M059J (cell line): Measurements from ENCODE around the gene ATP1A1. TPM values are rescaled to one million over a fixed set of nuclear protein-coding genes. Genes with fewer than 3 reads are reported as not detected.
A peak's percentile ranks its signal among the peaks of the same experiment; 100 is the strongest.

ENCODE experiments used
- DNase-seq: peaks from one replicate; pipeline ENCODE4 v3.0.0-alpha.2; 2012; ENCODE audit warnings: low read depth
- total RNA-seq: library from RNA; depleted of rRNA; stranded (reverse); fragments of >200 nt; shearing (Covaris generic); gene quantifications from 2 replicates; pipeline ENCODE4 v1.2.3, GENCODE V29; 2014; rRNA removed

Gene ATP1A1
- total RNA-seq, 1 experiment from 2014 or later, result 134 TPM

GRCh38 chr1:116440731-116441130 lies 67.7 kb downstream of the ATP1A1 start:
- DNase-seq, result no peak

GRCh38 chr1:116445534-116445933 lies 72.5 kb downstream of the ATP1A1 start:
- no peak for DNase-seq

DNA sequence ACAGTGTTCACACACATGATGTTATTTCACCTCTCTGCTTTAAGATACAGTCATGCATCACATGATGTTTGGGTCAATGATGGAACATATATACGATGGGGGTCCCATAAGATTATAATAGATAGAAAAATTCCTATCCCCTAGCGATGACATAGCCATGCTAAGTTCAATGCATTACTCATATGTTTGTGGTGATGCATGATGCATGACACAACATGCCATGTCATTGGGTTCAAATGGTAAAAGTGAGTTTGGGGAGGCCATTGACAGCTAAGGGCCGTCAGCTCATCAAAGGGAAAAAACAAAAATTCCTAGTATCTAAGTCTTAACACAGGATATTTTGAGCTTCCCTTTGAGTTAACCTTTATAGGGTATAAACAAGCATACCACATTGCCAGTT lies 73.6 kb downstream of the ATP1A1 start:
- no peak for DNase-seq

DNA sequence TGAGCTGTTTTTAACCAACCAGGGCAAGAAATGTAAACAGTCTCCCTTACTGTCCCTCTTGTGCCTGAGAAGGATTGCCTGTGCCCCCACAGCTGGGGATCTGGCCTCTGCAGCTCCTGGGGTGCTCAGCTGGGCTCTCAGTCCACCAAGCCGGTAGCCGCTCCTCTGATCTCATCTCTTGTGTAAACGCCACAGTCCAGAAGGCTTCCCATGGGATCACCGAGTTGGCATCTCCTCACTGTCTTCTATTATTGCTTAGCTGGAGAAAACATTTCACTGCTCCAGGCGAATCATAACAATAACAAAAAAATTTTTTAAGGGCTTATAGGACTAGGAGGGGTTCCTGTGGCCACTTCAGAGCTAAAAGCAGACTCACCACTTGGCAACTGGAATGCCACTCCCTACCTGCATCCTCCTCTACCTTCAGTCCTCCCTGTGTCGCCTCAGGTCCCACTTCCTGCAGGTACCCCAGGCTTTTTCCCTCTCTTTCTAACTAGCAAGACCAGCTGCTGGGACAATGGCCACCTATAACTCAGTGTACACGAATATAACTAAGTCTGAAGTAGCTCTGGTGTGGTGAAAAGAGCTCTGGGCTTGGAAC lies 75.8 kb downstream of the ATP1A1 start:
- peak; percentile 48 for DNase-seq

DNA sequence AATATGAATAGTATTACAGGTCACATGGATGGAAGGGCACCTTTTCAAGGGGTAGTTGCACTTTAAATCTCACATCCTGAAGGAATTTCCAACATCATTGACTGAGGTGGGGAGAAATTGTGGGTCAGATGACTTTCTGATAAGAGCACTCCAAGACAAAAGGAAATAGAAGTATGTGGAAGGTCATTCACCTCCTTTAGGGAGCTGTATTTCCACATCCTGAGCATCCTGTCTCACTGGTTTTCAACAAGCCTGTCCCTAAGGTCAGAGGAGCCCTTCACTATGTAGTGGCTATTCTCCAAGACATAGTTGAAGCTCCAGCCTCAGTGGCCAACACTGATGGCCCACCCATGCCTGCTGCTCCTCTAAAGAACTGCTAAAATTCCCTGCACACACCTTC lies 76.5 kb downstream of the ATP1A1 start:
- DNase-seq, result no peak

- DNase-seq, result no peak
Measured at GRCh38 chr1:116451702-116452101, 78.7 kb downstream of the ATP1A1 start.

GRCh38 chr1:116453481-116453880 lies 80.4 kb downstream of the ATP1A1 start:
- no peak for DNase-seq

GRCh38 chr1:116453906-116454305 lies 80.9 kb downstream of the ATP1A1 start:
- no peak for DNase-seq

Other genes starting within 250 kb of the ATP1A1 start
- gene CD58, start 197.8 kb downstream of the ATP1A1 start, total RNA-seq, result 73.2 and 87.1 TPM in 2 replicates